ENCODE measurements around the gene KLF17.
A peak's percentile ranks its signal among the peaks of the same experiment; 100 is the strongest.

Gene KLF17

GRCh38 chr1:44089371-44090048 lies 29.1 kb upstream of the KLF17 start:
- CTCF ChIA-PET = interaction anchor here (0.5 to 2.0 kb wide), 5 partner anchors 16 to 629 kb away, joined by 3 to 8 read pairs (median 3); partner anchors contain the start of gene PTPRF
- no peak overlapping the region for H3K4me3 ChIP-seq (ENCODE audit: low read depth, low read length)
- TF ChIP-seq SP7 (tag by site-specific recombination; IDR thresholded peaks at IDR 0.05) = peak; percentile 94
- TF ChIP-seq ZNF362 (tag by site-specific recombination; IDR thresholded peaks at IDR 0.05) = no peak
- TF ChIP-seq ZNF423 (tag by site-specific recombination; IDR thresholded peaks at IDR 0.05) = no peak
- TF ChIP-seq KLF8 (tag by site-specific recombination; IDR thresholded peaks at IDR 0.05) = no peak
- TF ChIP-seq HOXA7 (CRISPR knock-in tag; IDR thresholded peaks at IDR 0.05; ENCODE audit: borderline replicate concordance) = no peak
- TF ChIP-seq ZBTB11 (tag by site-specific recombination; conservative IDR thresholded peaks at IDR 0.05; ENCODE audit: low read depth) = no peak
- peak; percentile 45; the same call in 1 of the 2 replicates for TF ChIP-seq KLF9 (tag by site-specific recombination; IDR thresholded peaks at IDR 0.05; ENCODE audit: low read depth)
- peak; percentile 59; the same call in 1 of the 2 replicates for TF ChIP-seq KLF17 (tag by site-specific recombination; IDR thresholded peaks at IDR 0.05)
- 0 out of 2 replicates have a peak, but pooled peaks have one; percentile 46 for TF ChIP-seq ZBTB48 (tag by site-specific recombination; IDR thresholded peaks at IDR 0.05)
- TF ChIP-seq ZNF398 (tag by site-specific recombination; IDR thresholded peaks at IDR 0.05) = no peak
- no peak for TF ChIP-seq ZNF514 (tag by site-specific recombination; IDR thresholded peaks at IDR 0.05)
- peak; percentile 62 for TF ChIP-seq ZNF366 (tag by site-specific recombination; conservative IDR thresholded peaks at IDR 0.05)
- peak; percentile 91 for TF ChIP-seq SCRT2 (tag by site-specific recombination; IDR thresholded peaks at IDR 0.05)
- TF ChIP-seq ZBTB17 (tag by site-specific recombination; IDR thresholded peaks at IDR 0.05) = peak; percentile 39; the same call in 1 of the 2 replicates
- TF ChIP-seq HIC1 (tag by site-specific recombination; IDR thresholded peaks at IDR 0.05) = peak; percentile 53; the same call in 1 of the 2 replicates
- no peak for TF ChIP-seq ZNF530 (tag by site-specific recombination; IDR thresholded peaks at IDR 0.05; ENCODE audit: low read depth)
- no peak for TF ChIP-seq OSR2 (tag by site-specific recombination; IDR thresholded peaks at IDR 0.05)
- peak; percentile 88 for TF ChIP-seq GLIS1 (tag by site-specific recombination; IDR thresholded peaks at IDR 0.05)
- TF ChIP-seq PATZ1 (tag by site-specific recombination; IDR thresholded peaks at IDR 0.05) = peak; percentile 66
- TF ChIP-seq WT1 (tag by site-specific recombination; IDR thresholded peaks at IDR 0.05) = peak; percentile 43; the same call in 1 of the 2 replicates
- 0 out of 2 replicates have a peak, but pooled peaks have one; percentile 11 for TF ChIP-seq SCRT1 (tag by site-specific recombination; IDR thresholded peaks at IDR 0.05; ENCODE audit: borderline replicate concordance)
- no peak for TF ChIP-seq GLIS2 (tag by site-specific recombination; IDR thresholded peaks at IDR 0.05)
- TF ChIP-seq ZNF692 (tag by site-specific recombination; IDR thresholded peaks at IDR 0.05) = peak; percentile 63; the same call in 1 of the 2 replicates
- POLR2A ChIA-PET = interaction anchor here (1.1 kb wide), 1 partner anchor 124 kb away, joined by 4 read pairs; the partner anchor contains the start of gene DMAP1
- no peaks in the 10 kb centered on the region for H3K36me3 ChIP-seq (ENCODE audit: control insufficient read depth in 2 of 2, insufficient read depth in 1 of 2, low read length in 2 of 2)
- H3K27ac ChIP-seq (ENCODE audit: extremely low read depth, low read depth, low read length) = no peak overlapping the region
- no peaks in the 10 kb centered on the region for H3K4me1 ChIP-seq (ENCODE audit: control insufficient read depth, insufficient read depth, low read length)
- H3K9me3 ChIP-seq (ENCODE audit: control insufficient read depth, insufficient read depth, low read depth, low read length) = no peaks in the 10 kb centered on the region
